ENCODE data around the gene TSC22D1. TPM values are rescaled to one million over a fixed set of nuclear protein-coding genes. Genes with fewer than 3 reads are reported as not detected.

TSC22D1 gene
- total RNA-seq, 1 donor from 2014 or later: 85.3 TPM

DNA sequence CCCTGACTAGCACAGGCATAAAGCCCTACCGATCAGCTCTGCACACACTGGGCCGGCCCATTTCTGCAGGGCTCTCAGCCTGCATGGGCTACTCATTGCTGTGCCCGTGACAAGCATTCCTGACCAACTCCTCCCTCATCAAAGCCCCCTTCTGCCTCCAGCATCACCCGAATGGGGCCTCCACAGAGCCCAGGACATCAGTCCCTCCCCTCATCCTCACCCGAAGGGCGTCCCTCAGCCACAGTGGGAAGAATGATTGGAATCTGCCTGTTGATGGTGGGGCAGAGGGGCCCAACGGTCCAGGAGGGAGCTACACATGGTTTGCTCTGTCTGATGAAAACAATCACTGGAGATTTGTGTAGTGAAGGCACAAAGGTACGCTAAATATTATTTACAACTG, 158.7 kb downstream of the TSC22D1 start:
- DNase-seq (ENCODE audit: low spot score): peak; percentile 33
- intact Hi-C loops (cut with DNase I): no loop called here

- intact Hi-C loops (cut with DNase I): no loop called here
- DNase-seq (ENCODE audit: low spot score): peak; percentile 12
Observed at GRCh38 chr13:44416744-44417143, 159.4 kb downstream of the TSC22D1 start.

DNA sequence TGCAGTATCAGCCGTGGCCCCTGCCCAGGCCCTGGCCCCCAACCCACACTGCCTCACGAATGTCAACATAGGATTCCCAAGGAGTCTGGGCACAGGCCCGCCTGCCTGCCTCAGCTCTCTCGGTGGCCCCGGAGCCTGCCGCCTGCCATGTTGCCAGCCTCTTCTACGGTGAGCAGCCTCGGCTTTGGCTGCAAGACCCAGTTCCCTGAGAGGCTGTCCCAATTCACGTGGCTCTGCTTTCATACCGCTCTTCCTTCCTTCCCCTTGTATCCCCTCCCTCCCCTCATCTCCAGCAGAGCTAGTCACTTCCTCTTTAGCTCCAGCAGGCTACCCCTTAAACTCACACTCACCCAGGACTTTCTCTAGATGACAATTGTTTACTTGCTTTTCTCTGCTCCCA, 159.8 kb downstream of the TSC22D1 start:
- intact Hi-C loops (cut with DNase I): no loop called here
- DNase-seq (ENCODE audit: low spot score): peak; percentile 68

DNA sequence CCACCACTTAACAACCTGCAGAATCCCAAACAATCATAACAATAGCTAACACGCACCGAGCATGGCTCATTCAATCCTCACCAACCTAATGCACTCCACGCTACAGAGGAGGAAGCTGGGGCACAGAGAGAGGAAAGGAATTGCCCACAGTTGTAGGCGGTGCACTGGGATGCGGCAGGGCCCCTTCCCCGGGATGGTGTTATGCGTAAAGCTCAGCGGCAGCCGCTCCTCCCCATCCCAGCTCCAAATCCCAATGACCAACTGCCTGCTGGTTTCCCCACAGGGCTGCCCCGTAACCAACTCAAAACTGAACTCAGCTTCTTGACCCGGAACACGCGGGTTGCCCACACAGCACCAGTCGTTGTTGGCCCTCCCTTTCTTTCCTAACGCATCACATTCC, 160.3 kb downstream of the TSC22D1 start:
- DNase-seq (ENCODE audit: low spot score): peak; percentile 43
- intact Hi-C loops (cut with DNase I): no loop called here

- intact Hi-C loops (cut with DNase I): no loop called here
- DNase-seq (ENCODE audit: low spot score): peak; percentile 29
Observed at GRCh38 chr13:44414716-44415115, 161.4 kb downstream of the TSC22D1 start.

GRCh38 chr13:44413095-44413494, 163.0 kb downstream of the TSC22D1 start:
- intact Hi-C loops (cut with DNase I): no loop called here
- no peak for DNase-seq (ENCODE audit: low spot score)

DNA sequence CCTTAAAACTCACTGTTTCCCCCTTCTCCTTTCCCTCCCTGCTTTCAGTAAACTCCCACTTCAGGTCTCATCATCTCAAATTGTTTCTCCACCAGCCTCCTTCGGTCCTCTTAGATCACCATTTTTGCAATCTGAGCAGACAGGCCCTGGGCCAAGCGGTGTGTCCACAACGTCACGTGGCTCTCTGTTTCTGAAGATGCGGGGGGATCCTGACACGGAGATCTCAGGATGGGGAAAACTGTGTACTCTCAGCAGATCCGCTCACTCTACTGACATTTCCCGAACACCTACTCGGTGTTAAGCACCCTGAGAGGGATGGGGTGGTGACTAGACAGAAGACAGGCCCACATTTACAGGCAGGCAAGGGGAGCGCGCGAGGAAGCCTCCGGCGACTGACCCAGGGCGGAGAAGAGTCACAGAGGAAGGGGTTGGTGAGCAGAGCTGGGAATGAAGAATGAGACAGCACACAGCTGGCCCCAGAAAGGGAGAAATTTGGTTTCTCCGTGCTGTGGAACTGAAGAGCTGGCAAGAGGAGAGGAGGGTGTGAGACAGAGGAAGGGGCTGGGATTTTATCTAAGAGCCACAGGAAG, 163.7 kb downstream of the TSC22D1 start:
- peak; percentile 63 for DNase-seq (ENCODE audit: low spot score)
- intact Hi-C loops (cut with DNase I): no loop called here

GRCh38 chr13:44411841-44412240, 164.3 kb downstream of the TSC22D1 start:
- intact Hi-C loops (cut with DNase I): no loop called here
- no peak for DNase-seq (ENCODE audit: low spot score)

GRCh38 chr13:44410328-44410859, 165.7 kb downstream of the TSC22D1 start:
- intact Hi-C loops (cut with DNase I): no loop called here
- peak; percentile 38 for DNase-seq (ENCODE audit: low spot score)

- peak; percentile 33 for DNase-seq (ENCODE audit: low spot score)
- intact Hi-C loops (cut with DNase I): no loop called here
Observed at GRCh38 chr13:44409595-44409994, 166.5 kb downstream of the TSC22D1 start.

DNA sequence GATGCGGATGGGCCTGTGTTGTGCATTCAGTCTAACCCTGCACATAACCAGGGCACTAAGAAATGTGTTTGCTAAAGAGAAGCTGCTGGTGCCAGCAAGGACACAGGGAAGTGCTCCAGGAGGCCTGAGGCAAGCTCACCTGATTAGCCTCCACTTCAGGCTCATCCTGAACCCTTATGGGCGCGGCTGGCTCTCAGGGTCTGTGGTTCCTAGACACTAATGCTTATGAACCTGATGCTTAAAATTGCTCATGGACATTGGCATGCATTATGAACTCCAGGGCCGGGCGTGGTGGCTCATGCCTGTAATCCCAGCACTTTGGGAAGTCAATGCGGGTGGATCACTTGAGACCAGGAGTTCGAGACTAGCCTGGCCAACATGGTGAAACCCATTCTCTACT, 168.2 kb downstream of the TSC22D1 start:
- peak; percentile 44 for DNase-seq (ENCODE audit: low spot score)
- intact Hi-C loops (cut with DNase I): no loop called here

DNA sequence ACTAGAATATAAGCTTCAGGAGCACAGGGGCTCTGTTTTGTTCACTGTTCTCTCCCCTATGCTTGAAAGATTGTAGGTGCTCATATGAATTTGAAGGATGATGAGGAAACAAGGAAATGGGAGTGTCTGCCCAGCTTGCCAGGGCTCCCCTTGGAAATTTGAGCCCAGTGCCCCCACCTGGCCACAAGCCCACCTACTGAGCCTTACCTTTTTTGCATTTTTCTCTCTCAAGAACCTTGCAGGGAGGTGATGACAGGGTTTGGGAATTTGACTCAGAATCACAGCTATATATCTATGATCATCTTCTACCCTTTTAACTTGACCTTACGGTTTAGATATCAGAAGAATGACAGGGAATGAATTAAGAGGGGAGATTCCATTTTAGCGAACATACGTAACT, 168.8 kb downstream of the TSC22D1 start:
- peak; percentile 27 for DNase-seq (ENCODE audit: low spot score)
- intact Hi-C loops (cut with DNase I): no loop called here

DNA sequence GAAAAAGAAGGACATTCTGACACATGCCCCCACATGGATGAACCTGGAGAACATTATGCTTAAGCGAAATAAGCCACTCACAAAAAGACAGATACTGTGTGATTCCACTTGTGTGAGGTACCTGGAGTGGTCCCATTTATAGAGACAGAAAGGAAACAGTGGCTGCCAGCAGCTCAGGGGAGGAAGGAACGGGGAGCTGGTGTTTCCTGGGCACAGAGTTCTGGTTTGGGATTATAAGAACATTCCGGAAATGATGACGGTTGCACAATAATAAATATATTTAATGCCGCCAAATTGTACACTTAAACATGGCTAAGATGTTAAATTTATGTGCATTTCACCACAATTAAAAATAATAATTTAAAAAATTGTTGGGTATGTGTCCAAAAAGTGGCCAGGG, 169.5 kb downstream of the TSC22D1 start:
- intact Hi-C loops (cut with DNase I): no loop called here
- DNase-seq (ENCODE audit: low spot score): no peak

GRCh38 chr13:44404261-44405132, 171.6 kb downstream of the TSC22D1 start:
- peak; percentile 56 for DNase-seq (ENCODE audit: low spot score)
- intact Hi-C loops (cut with DNase I): no loop called here

DNA sequence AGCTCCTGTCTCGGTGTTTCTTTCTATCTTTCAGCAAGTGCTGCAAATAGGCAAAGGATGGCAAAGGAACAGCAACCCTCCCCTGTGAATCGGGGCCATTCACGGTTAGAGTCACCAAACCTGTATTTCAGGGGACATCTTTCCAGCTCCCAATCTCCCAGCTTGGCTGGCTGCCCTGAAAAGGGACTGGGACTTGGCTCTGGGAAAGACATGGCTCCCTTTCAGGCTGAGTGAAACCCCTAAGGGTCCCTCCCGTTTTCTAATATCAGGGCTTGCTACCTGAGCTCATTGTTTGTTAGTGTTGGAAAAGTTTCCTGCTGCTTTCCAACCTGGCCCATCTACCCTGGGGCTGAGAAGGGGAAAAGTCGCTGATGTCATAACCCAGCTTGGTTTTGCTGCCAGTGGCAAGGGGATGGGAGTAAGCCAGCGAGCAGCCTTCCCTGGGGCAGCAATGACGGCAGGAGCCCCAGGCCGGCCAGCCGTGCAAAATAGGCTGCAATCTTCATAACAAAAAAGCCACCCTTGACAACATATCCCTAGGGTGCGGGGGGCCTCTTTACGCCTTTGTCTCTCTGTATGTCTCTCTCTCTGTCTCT, 172.6 kb downstream of the TSC22D1 start:
- intact Hi-C loops (cut with DNase I): no loop called here
- peak; percentile 51 for DNase-seq (ENCODE audit: low spot score)

DNA sequence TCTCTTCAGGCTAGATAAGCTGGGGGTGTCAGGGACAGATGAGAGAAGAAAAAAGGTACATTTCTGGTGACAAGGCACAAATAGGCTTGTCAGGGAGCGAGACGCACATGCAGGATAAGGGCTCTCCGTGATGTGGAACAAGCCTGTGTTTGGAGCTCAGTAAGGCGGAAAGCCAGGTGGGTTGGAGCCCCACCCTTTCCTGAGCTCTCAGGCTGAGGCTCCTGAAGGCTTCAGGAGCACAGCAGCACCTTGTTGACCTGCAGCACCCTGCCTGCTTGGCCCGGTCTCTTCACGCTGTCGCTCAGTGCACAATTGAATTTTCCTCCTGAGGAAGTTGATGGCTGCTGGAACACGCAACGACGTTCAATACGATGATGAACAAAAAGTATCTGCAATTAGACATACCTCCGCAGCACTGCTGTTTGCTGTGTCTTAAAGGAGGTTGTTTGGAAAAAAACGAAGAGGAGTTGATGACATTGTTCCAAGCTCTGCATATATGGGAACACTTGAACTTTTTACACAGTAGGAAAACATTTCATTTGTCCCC, 173.2 kb downstream of the TSC22D1 start:
- no peak for DNase-seq (ENCODE audit: low spot score)
- intact Hi-C loops (cut with DNase I): no loop called here

GRCh38 chr13:44401577-44401976, 174.6 kb downstream of the TSC22D1 start:
- peak; percentile 29 for DNase-seq (ENCODE audit: low spot score)
- intact Hi-C loops (cut with DNase I): no loop called here

- intact Hi-C loops (cut with DNase I): no loop called here
- DNase-seq (ENCODE audit: low spot score): peak; percentile 17
Observed at GRCh38 chr13:44400736-44401135, 175.4 kb downstream of the TSC22D1 start.

DNA sequence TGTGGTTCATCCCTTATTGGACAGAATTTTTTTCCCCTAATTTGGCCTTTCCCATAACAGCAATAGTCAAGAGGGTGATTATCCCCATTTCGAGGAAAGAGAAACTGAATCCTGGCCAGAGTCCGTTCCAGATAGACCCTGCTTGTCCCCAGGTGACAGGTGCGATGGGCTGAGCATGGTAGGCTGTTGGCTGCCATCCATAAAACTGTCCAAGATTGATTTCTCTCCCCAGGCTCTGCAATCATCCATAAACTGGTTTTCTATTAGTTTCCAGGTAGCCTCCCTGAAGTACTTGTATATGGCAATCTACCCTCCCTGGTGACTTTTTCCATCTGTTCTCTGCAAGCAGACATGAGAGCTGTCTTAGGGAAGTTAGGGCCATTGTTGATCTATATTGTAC, 177.1 kb downstream of the TSC22D1 start:
- intact Hi-C loops (cut with DNase I): no loop called here
- no peak for DNase-seq (ENCODE audit: low spot score)

GRCh38 chr13:44398606-44399005, 177.5 kb downstream of the TSC22D1 start:
- DNase-seq (ENCODE audit: low spot score): no peak
- intact Hi-C loops (cut with DNase I): no loop called here

Measured in cardiac septum (tissue), 1 donor.